Mucosa of gallbladder (tissue), 1 donor: ENCODE measurements around the gene AK9. TPM values are rescaled to one million over a fixed set of nuclear protein-coding genes. Genes with fewer than 3 reads are reported as not detected.

Experiments
- DNase-seq: peaks from one replicate; pipeline ENCODE4 v3.0.0-alpha.2; 2020; ENCODE audit warnings: low spot score
- total RNA-seq: library from RNA; stranded (reverse); gene quantifications from one replicate; pipeline ENCODE4 v1.2.1, GENCODE V29; 2021
- donor health status: DM: no; HTN: no; CAD: no.

AK9 gene
- total RNA-seq, 1 donor from 2014 or later: 11.2 TPM

DNA sequence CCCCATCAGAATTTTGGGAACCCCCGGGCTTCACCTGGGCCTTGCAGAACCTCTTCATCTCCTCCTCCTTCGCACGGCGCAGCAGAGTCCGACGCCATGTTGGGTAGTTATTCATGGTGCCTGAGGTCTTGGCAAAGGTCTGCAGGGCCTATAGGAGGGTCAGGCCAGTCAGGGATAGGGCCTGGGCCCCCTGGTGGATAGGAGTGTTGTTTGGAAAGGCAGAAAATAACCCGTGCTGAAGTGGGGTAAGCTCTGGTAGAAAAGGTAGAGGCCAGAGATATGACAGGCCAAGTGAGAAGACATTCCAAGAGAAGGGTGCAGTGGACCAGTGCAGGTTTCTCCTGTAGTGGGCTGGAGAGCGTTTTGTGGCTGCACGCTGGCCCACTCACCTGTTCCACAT lies 245.6 kb downstream of the AK9 start:
- no peak for DNase-seq

DNA sequence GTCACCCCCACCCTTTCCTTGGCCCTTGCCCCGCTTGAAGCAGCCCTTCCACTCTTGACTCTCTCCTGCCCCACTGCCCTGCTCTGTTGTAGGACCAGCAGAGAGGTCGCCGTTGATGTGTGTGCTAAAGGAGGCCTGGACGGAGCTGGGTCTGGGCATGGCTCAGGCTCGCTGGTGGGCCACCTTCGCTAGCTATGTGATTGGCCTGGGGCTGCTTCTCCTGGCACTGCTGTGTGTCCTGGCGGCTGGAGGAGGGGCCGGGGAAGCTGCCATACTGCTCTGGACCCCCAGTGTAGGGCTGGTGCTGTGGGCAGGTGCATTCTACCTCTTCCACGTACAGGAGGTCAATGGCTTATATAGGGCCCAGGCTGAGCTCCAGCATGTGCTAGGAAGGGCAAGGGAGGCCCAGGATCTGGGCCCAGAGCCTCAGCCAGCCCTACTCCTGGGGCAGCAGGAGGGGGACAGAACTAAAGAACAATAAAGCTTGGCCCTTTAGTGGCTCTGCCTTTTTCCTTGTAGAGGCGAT lies 247.5 kb downstream of the AK9 start:
- no peak for DNase-seq

Other genes starting within 250 kb of the AK9 start
- gene MICAL1, start 235.4 kb downstream of the AK9 start, total RNA-seq: 71.8 TPM
- gene ZBTB24, start 208.0 kb downstream of the AK9 start, total RNA-seq: 5.3 TPM
- gene FIG4, start 94 bp upstream of the AK9 start, total RNA-seq: 19.7 TPM